ENCODE results near the gene LRRC74B. TPM values are rescaled to one million over a fixed set of nuclear protein-coding genes. Genes with fewer than 3 reads are reported as not detected.

LRRC74B gene
- polyA plus RNA-seq, 1 of the 3 experiments (the other 2 are of a cell fraction): 0.03 TPM

DNA sequence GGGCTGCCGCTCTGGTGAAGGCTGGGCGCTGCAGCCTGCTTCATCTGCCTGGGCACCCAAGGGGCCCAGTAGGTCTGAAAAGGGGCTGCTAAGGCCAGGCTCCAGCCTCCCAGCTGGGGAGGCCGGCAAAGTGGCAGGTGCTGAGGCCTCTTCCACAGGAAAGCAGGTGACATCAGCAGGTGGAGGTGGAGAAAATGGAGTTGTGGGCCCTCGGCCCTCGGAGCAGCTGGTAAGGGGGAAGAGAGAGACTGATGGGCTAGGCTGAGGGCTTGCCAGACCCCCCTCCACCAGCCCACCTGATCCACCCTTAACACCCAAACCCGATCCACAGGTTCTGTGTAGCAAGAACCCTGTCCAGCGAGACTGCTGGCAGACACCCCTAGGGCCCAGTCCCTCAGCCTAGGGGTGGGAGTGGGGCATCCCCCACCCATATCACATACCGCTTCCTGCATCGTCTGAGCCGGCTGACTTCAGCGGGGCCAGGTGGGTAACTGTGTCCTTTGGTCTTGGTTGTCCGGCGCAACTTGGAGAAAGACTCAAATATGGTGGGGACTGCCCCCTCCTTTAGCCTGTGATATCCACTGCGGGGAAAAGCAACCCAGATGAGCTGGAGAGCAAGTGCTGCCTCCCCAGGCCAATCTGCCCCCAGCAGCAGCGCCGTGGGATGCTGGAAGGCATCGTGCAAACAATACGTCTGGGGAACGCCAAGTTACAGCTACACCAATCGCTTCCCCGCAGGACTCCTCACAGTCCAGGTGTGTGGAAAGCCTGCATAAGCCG is 45.3 kb upstream of the LRRC74B start:
- 46% methylated on average over 17 of the region's 22 CpGs for WGBS (ENCODE audit: low lambda C conversion rate)
- 0 out of 2 replicates have a peak, but pooled peaks cover 5% of the 10 kb centered on the region for H4K20me1 ChIP-seq (ENCODE audit: insufficient read depth)
- H3K36me3 ChIP-seq (replicated peaks in 1 of 2; ENCODE audit: control insufficient read depth in 1 of 2, insufficient read depth in 2 of 2, low read length in 1 of 2): peaks cover 7 to 35% of the 10 kb centered on the region in 2 experiments
- H2AFZ ChIP-seq (ENCODE audit: low read depth): no peak overlapping the region
- peak overlapping the region in 1 of 2 experiments; percentile 96; a peak in 2 of 4 replicates for H3K27ac ChIP-seq (ENCODE audit: low read depth in 2 of 2, low read length in 1 of 2)
- H3K27me3 ChIP-seq (ENCODE audit: insufficient read depth): no peaks in the 10 kb centered on the region
- no peak for DNase-seq
- peaks cover 37% of the 10 kb centered on the region for H3K79me2 ChIP-seq (ENCODE audit: insufficient read depth)
- TF ChIP-seq, protein P1, sequence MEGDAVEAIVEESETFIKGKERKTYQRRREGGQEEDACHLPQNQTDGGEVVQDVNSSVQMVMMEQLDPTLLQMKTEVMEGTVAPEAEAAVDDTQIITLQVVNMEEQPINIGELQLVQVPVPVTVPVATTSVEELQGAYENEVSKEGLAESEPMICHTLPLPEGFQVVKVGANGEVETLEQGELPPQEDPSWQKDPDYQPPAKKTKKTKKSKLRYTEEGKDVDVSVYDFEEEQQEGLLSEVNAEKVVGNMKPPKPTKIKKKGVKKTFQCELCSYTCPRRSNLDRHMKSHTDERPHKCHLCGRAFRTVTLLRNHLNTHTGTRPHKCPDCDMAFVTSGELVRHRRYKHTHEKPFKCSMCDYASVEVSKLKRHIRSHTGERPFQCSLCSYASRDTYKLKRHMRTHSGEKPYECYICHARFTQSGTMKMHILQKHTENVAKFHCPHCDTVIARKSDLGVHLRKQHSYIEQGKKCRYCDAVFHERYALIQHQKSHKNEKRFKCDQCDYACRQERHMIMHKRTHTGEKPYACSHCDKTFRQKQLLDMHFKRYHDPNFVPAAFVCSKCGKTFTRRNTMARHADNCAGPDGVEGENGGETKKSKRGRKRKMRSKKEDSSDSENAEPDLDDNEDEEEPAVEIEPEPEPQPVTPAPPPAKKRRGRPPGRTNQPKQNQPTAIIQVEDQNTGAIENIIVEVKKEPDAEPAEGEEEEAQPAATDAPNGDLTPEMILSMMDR (IDR thresholded peaks at IDR 0.05): no peak
- TF ChIP-seq POLR2AphosphoS5 (IDR thresholded peaks at IDR 0.05; ENCODE audit: low read depth, low read length): peak; percentile 25; the same call in 1 of the 2 replicates
- POLR2A ChIA-PET: interaction anchor here (1.0 to 3.3 kb wide), 4 partner anchors 10 to 115 kb away, joined by 3 to 18 read pairs (median 8); partner anchors contain the start of genes LZTR1 and P2RX6
- H3F3A ChIP-seq (replicated peaks; ENCODE audit: insufficient read depth): peaks cover 16% of the 10 kb centered on the region
- H3K9me3 ChIP-seq: no peaks in the 10 kb centered on the region
- H3K9me2 ChIP-seq: no peaks in the 10 kb centered on the region
- CTCF ChIA-PET: interaction anchor here (1.4 to 2.7 kb wide), 3 partner anchors 11 to 115 kb away, joined by 6 to 13 read pairs (median 11); no protein-coding TSS in a partner anchor
- peak overlapping the region; percentile 98 for H3K9ac ChIP-seq
- peak overlapping the region; percentile 82 to 96 for H3K4me3 ChIP-seq (ENCODE audit: low read depth in 2 of 2, low read length in 1 of 2)
- H3K4me2 ChIP-seq: peak overlapping the region; percentile 95
- peaks cover 12 to 37% of the 10 kb centered on the region in 2 experiments; a peak in 3 of 4 replicates for H3K4me1 ChIP-seq (ENCODE audit: control insufficient read depth in 1 of 2, insufficient read depth in 2 of 2, low read depth in 1 of 2, low read length in 1 of 2)

DNA sequence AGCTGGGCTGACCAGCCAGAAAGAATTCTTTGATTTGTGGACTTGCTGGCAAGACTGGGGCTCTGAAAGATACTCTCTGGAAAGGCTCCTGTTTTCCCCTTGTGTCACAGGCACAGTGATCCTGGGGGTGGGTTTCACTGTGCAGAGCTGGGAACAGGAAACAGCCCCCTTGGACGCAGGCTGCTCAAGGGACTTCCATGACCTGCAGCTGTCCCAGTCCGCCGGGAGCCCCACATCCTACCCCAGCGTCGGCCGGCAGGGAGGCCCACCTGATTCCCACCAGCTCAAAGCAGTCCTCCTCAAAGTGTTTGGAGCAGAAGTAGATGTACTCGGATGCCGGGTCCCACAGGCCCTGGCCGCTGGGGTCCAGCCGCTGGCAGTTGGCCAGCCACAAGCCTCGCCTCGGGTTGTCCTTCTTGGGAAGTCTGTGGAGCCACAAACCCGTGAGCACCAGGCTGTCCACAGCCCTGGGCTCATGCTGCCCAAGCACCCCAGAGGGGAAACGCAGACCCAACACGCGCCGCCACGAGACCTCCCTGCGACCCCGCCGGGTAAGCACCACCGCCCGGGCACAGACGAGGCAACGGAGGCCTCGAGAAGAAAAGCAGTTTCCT is 44.7 kb upstream of the LRRC74B start:
- TF ChIP-seq NFIC (IDR thresholded peaks at IDR 0.05; ENCODE audit: borderline replicate concordance) (peak; percentile 14; the same call in 1 of the 2 replicates), CHD2 (IDR thresholded peaks at IDR 0.05; ENCODE audit: low read length, partially characterized antibody) (no peak)
- peak overlapping the region; percentile 98 for H3K9ac ChIP-seq
- H2AFZ ChIP-seq (ENCODE audit: low read depth): peak overlapping the region; percentile 60; the same call in 1 of the 2 replicates
- H3K4me2 ChIP-seq: peak overlapping the region; percentile 95
- H3K36me3 ChIP-seq (replicated peaks in 1 of 2; ENCODE audit: control insufficient read depth in 1 of 2, insufficient read depth in 2 of 2, low read length in 1 of 2): peaks cover 7 to 33% of the 10 kb centered on the region in 2 experiments
- peaks cover 12 to 37% of the 10 kb centered on the region in 2 experiments; a peak in 3 of 4 replicates for H3K4me1 ChIP-seq (ENCODE audit: control insufficient read depth in 1 of 2, insufficient read depth in 2 of 2, low read depth in 1 of 2, low read length in 1 of 2)
- H3F3A ChIP-seq (replicated peaks; ENCODE audit: insufficient read depth): peaks cover 16% of the 10 kb centered on the region
- H4K20me1 ChIP-seq (ENCODE audit: insufficient read depth): 0 out of 2 replicates have a peak, but pooled peaks cover 5% of the 10 kb centered on the region
- ChIA-PET CTCF (interaction anchor here (1.4 to 2.7 kb wide), 3 partner anchors 11 to 116 kb away, joined by 6 to 13 read pairs (median 11); no protein-coding TSS in a partner anchor), POLR2A (interaction anchor here (1.0 to 3.3 kb wide), 4 partner anchors 11 to 115 kb away, joined by 3 to 18 read pairs (median 8); partner anchors contain the start of genes LZTR1 and P2RX6)
- H3K79me2 ChIP-seq (ENCODE audit: insufficient read depth): peaks cover 37% of the 10 kb centered on the region
- H3K9me2 ChIP-seq: no peaks in the 10 kb centered on the region
- peak overlapping the region; percentile 96 to 97; a peak in 3 of 4 replicates for H3K27ac ChIP-seq (ENCODE audit: low read depth in 2 of 2, low read length in 1 of 2)
- DNase-seq: peak; percentile 69
- WGBS (ENCODE audit: low lambda C conversion rate): 3% methylated on average over 17 of the region's 26 CpGs
- no peaks in the 10 kb centered on the region for H3K27me3 ChIP-seq (ENCODE audit: insufficient read depth)
- H3K4me3 ChIP-seq (ENCODE audit: low read depth in 2 of 2, low read length in 1 of 2): peak overlapping the region; percentile 82 to 96
- H3K9me3 ChIP-seq: no peaks in the 10 kb centered on the region

All from SK-N-SH (cell line).